H1 (cell line): ENCODE results near the gene MARCHF2. TPM values are rescaled to one million over a fixed set of nuclear protein-coding genes. Genes with fewer than 3 reads are reported as not detected.

Source experiments
- ASH2L ChIP-seq: fragments of 200-600, 300-600 bp; sonication (generic); IDR thresholded peaks from one replicate; pipeline ENCODE4 v1.7.1; 2017; ENCODE audit warnings: low read length
- CBX5 ChIP-seq: fragments of 300-800, 300-1000 bp; sonication (generic); IDR thresholded peaks from 2 replicates; pipeline ENCODE4 v1.7.1; 2016; ENCODE audit warnings: antibody characterized with exemption, low read length, low read depth
- CHD2 ChIP-seq: IDR thresholded peaks from 2 replicates; pipeline ENCODE4 v1.6.1; 2012; ENCODE audit warnings: low read length, improper control_type of control experiment
- EGR1 ChIP-seq: IDR thresholded peaks from 2 replicates; pipeline ENCODE4 v1.6.1; 2011; ENCODE audit warnings: low read depth, low read length, borderline replicate concordance
- EZH2 ChIP-seq: fragments of 200-600 bp; sonication (generic); IDR thresholded peaks from 2 replicates; pipeline ENCODE4 v1.7.1; 2012; ENCODE audit warnings: low read depth, mild to moderate bottlenecking, moderate library complexity, low read length, inconsistent platforms; ENCODE audit not compliant: severe bottlenecking
- GTF2F1 ChIP-seq: IDR thresholded peaks from 2 replicates; pipeline ENCODE4 v1.6.1; 2012; ENCODE audit warnings: low read depth, low read length, improper control_type of control experiment, borderline replicate concordance
- HDAC2 ChIP-seq, 2 experiments: fragments of 300-600 bp in 1 of 2; sonication (generic) in 1 of 2; IDR thresholded peaks; 2 replicates each; pipeline ENCODE4 v1.6.1; 2011 to 2012; ENCODE audit warnings: low read depth in 2 of 2, low read length in 2 of 2, mild to moderate bottlenecking in 2 of 2, moderate library complexity in 2 of 2, borderline replicate concordance in 1 of 2, inconsistent platforms in 1 of 2
- MAFK ChIP-seq: IDR thresholded peaks from 2 replicates; pipeline ENCODE4 v1.6.1; 2012; ENCODE audit warnings: low read depth, mild to moderate bottlenecking, improper control_type of control experiment, low read length
- POU5F1 ChIP-seq: IDR thresholded peaks from 2 replicates; pipeline ENCODE4 v1.6.1; 2011; ENCODE audit warnings: low read depth, mild to moderate bottlenecking, low read length, moderate library complexity
- RAD21 ChIP-seq, 2 experiments: IDR thresholded peaks in 1 of 2; conservative IDR thresholded peaks in 1 of 2; 2 replicates each; pipeline ENCODE4 v1.6.1; 2011; ENCODE audit warnings: low read depth in 2 of 2, low read length in 2 of 2, improper control_type of control experiment in 1 of 2, inconsistent platforms in 1 of 2, mild to moderate bottlenecking in 1 of 2, moderate library complexity in 1 of 2
- RBBP5 ChIP-seq: IDR thresholded peaks from 2 replicates; pipeline ENCODE4 v1.7.1; 2012; ENCODE audit warnings: low read depth, mild to moderate bottlenecking, inconsistent platforms, low read length, moderate library complexity, borderline replicate concordance
- RFX5 ChIP-seq: IDR thresholded peaks from 2 replicates; pipeline ENCODE4 v1.6.1; 2011; ENCODE audit warnings: low read depth, low read length, improper control_type of control experiment, borderline replicate concordance
- SP2 ChIP-seq: IDR thresholded peaks from 2 replicates; pipeline ENCODE4 v1.6.1; 2012; ENCODE audit warnings: mild to moderate bottlenecking, low read length, inconsistent platforms
- TBP ChIP-seq: IDR thresholded peaks from 2 replicates; pipeline ENCODE4 v1.6.1; 2011; ENCODE audit warnings: low read depth, low read length, improper control_type of control experiment
- polyA plus RNA-seq, 7 experiments: library from polyadenylated mRNA; depleted of rRNA in 3 of 7; stranded (reverse) in 5 of 7; unstranded in 2 of 7; fragments of >200 nt in 5 of 7; fragments of 200-250 nt in 2 of 7; gene quantifications; 1 replicate in 5 of 7; 2 replicates in 1 of 7; 4 replicates in 1 of 7; pipeline versions ENCODE4 v1.2.1 to v1.2.3, GENCODE V29; 2011 to 2013; ENCODE audit warnings: missing spikeins in 2 of 7, mixed read lengths in 2 of 7
- total RNA-seq: library from RNA; stranded (reverse); fragmentation: NEBNext Ultra II Directional; extraction: Animal tissue kit (Norgen Biotek cat#: 25700); gene quantifications from 2 replicates; pipeline ENCODE4 v1.2.1, GENCODE V29; 2021
- TF ChIP-seq, protein P1 (sequence below): IDR thresholded peaks from 2 replicates; pipeline ENCODE4 v1.6.1; 2012; ENCODE audit warnings: low read length, inconsistent platforms
- TF ChIP-seq, protein P2 (sequence below): IDR thresholded peaks from 2 replicates; pipeline ENCODE4 v1.6.1; 2012; ENCODE audit warnings: inconsistent platforms
- TF ChIP-seq, protein P3 (sequence below), 3 experiments: IDR thresholded peaks; 1 replicate in 2 of 3; 2 replicates in 1 of 3; pipeline versions ENCODE4 v1.5.1 to v1.6.1; 2011; ENCODE audit warnings: low read length in 3 of 3, mild to moderate bottlenecking in 3 of 3, inconsistent platforms in 2 of 3, low read depth in 1 of 3, moderate library complexity in 1 of 3; ENCODE audit not compliant: insufficient read depth in 1 of 3; ENCODE audit errors: control extremely low read depth in 1 of 3

Gene MARCHF2
- total and polyA plus RNA-seq, 2 of the 8 experiments (the other 6 are each of a cell fraction or from before 2014, with no cell fraction given) = 18.5 to 46.2 TPM

GRCh38 chr19:8412783-8413628, at the start of gene MARCHF2 (continued):
- TF ChIP-seq POU5F1 (no peak), SP2 (peak; percentile 64), RAD21 (IDR thresholded peaks at IDR 0.05 in 1 of 2, conservative IDR thresholded peaks at IDR 0.05 in 1 of 2; ENCODE audit: low read depth in 2 of 2, low read length in 2 of 2) (peak in 1 of 2 experiments; percentile 52; a peak in 2 of 4 replicates), TBP (no peak), MAFK (no peak), ASH2L (no peak), CBX5 (no peak), HDAC2 (IDR thresholded peaks at IDR 0.05; ENCODE audit: borderline replicate concordance in 1 of 2, low read depth in 2 of 2, low read length in 2 of 2) (no peak), RBBP5 (no peak; the same call in 1 of the 2 replicates), CHD2 (peak; percentile 86), EZH2 (no peak), GTF2F1 (no peak), EGR1 (no peak), RFX5 (no peak)
- TF ChIP-seq, protein P1, sequence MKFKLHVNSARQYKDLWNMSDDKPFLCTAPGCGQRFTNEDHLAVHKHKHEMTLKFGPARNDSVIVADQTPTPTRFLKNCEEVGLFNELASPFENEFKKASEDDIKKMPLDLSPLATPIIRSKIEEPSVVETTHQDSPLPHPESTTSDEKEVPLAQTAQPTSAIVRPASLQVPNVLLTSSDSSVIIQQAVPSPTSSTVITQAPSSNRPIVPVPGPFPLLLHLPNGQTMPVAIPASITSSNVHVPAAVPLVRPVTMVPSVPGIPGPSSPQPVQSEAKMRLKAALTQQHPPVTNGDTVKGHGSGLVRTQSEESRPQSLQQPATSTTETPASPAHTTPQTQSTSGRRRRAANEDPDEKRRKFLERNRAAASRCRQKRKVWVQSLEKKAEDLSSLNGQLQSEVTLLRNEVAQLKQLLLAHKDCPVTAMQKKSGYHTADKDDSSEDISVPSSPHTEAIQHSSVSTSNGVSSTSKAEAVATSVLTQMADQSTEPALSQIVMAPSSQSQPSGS = no peak
- TF ChIP-seq, protein P2, sequence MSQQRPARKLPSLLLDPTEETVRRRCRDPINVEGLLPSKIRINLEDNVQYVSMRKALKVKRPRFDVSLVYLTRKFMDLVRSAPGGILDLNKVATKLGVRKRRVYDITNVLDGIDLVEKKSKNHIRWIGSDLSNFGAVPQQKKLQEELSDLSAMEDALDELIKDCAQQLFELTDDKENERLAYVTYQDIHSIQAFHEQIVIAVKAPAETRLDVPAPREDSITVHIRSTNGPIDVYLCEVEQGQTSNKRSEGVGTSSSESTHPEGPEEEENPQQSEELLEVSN = no peak
- TF ChIP-seq, protein P3, sequence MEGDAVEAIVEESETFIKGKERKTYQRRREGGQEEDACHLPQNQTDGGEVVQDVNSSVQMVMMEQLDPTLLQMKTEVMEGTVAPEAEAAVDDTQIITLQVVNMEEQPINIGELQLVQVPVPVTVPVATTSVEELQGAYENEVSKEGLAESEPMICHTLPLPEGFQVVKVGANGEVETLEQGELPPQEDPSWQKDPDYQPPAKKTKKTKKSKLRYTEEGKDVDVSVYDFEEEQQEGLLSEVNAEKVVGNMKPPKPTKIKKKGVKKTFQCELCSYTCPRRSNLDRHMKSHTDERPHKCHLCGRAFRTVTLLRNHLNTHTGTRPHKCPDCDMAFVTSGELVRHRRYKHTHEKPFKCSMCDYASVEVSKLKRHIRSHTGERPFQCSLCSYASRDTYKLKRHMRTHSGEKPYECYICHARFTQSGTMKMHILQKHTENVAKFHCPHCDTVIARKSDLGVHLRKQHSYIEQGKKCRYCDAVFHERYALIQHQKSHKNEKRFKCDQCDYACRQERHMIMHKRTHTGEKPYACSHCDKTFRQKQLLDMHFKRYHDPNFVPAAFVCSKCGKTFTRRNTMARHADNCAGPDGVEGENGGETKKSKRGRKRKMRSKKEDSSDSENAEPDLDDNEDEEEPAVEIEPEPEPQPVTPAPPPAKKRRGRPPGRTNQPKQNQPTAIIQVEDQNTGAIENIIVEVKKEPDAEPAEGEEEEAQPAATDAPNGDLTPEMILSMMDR (IDR thresholded peaks at IDR 0.05; ENCODE audit: control extremely low read depth in 1 of 3, insufficient read depth in 1 of 3, low read depth in 1 of 3, low read length in 3 of 3) = peak; percentile 38 to 62 (median 43)
